ENCODE data around the gene CDHR3.

- TF ChIP-seq POLR2AphosphoS5 (IDR thresholded peaks at IDR 0.05) (no peak), POLR2A (IDR thresholded peaks at IDR 0.05) (no peak)
Observed at GRCh38 chr7:105974471-105974870, 11.4 kb downstream of the CDHR3 start.

Measured in prostate gland (tissue), 1 donor.